Measurements from ENCODE around the gene LMO4.

The LMO4 gene, protein sequence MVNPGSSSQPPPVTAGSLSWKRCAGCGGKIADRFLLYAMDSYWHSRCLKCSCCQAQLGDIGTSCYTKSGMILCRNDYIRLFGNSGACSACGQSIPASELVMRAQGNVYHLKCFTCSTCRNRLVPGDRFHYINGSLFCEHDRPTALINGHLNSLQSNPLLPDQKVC

DNA sequence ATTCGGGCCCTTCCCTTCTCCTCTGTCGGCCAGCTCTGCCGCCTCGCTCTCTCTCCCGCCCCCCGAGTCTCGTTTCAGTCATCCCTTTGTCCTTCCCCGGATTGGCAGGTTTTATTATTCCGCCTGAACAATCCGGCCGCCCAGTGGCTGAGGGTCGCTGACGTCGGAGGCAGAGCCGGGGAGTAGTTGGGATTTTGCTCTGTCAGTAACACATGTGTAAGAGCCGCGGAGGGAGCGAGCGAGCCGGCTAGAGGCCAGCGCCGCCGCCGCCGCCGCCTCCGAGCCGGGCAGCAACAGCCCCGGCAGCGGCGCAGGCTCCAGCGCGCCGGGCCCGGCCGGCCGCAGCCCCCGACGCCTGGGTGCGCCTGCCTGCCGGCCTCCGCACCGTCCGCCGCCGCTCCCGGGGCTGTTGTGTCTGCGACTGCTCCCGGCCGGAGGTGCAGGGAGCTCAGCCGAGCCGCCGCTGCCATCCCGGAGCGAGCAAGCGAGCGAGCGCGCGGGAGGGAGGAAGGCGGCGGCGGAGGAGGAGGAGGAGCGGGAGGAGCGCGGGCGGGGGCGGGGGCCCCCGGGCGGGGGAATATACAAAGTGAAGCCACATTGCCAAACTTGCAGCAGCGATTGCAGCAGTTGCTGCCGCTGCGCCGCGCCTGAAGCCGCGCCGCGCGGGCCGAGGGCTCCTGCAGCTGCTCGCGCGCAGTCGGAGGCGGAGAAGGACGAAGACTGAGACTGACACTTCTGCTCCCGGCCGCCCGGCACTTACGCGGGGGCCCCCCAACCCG is at the start of gene LMO4:
LMO4 (plus strand) TSS at position 609 of the 779 bp plus-strand sequence. CDS start 3,136 bp downstream, outside the sequence.
- DNase-seq (ENCODE audit: low read depth, low spot score): peak; percentile 88

DNA sequence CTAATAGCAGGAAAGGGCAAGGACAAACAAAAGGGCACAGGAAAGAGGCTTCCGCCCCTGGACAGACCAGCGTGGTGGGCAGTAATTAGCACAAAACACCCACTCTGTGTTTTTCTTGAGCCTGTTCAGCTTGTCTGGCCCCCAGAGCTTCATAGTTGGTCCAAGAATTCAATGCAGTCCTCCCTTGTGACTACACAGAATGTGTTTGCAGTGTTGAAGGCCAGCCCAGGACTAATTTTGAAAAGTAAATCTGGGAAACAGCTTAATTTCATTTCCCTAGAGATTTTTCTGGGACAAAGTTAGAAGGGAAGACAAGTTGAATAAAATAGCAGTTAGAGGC is 49.2 kb upstream of the LMO4 start:
- DNase-seq (ENCODE audit: low read depth, low spot score): no peak

DNA sequence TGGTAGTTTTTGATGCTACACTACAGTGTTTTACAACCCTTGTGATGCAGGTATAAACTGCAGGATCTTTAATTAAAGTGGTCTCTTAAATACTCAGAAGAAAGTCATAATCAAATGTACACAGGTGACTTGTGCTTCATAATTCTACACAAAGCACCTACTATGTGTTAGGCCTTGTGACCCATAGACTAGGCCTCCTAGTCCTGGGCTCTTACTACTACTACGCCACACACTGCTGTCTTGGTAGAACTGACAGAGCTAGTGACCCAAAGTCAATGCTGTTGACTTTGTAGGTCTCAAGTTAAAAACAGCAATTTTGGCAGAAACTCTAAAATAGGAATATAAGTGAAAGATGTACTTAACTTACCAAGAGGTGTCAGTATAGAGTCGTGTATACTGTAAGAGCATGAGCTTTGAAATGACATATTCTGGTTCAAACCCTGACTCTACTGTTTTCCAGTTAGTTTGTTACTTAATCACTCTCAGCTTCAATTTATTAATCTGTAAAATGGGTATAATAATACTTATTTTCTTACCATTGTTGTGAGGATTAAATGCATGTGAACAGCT is 48.6 kb upstream of the LMO4 start:
- no peak for DNase-seq (ENCODE audit: low read depth, low spot score)

DNA sequence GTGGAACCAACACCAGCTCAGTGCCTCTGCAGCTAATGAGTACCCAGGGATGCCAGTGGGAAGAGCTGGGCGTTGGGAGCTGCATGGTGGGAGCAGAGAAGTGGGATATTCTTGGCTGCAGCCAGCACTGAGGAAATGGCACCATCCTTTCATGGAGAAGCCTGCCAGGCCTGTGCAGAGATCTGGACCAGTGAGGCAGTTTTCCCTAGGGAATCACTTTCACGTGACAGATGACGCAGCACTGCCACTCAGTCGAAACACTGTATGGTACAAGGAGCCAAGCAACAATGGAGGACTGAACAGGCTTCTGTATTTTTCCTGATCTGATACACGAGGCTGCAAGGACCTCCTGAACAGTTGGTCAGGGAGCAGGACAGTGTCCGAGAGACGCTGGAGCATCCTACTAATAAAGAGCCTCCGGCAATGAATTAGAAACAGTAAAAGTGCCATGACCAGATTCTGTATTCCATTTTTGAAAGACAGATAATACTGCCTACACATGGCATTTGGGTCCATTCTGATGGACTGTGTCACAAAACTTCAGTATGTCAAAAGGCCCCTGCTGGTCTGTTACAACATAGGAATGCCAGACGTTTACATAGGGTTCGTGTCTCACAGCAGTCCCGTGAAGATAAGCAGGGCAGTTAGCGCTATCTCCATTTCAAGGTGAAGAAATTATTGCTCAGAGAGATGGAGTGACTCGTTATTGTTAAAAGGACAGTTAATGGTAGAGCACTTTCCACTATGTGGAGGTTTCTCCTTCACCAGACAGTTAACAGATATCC is 44.0 kb upstream of the LMO4 start:
- no peak for DNase-seq (ENCODE audit: low read depth, low spot score)

DNA sequence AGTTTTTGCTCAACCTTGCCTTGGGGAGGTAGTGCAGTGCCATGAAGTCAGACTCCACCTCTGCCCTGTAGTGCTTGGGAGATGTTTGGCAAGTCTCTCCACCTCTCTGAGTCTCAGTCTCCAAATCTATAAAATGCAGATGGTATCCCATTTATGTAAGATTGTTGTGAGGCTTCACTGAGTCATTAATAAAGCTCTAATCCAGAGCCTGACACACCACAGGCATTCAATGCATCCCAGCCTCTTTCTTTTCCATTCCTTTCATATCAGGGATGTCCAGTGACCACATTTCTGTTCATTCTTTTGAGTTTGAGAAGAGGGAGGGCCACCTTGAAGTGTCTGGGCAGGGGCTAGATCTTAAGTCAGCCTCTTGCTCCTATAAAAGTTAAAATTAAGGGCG is 37.6 kb upstream of the LMO4 start:
- DNase-seq (ENCODE audit: low read depth, low spot score): no peak

DNA sequence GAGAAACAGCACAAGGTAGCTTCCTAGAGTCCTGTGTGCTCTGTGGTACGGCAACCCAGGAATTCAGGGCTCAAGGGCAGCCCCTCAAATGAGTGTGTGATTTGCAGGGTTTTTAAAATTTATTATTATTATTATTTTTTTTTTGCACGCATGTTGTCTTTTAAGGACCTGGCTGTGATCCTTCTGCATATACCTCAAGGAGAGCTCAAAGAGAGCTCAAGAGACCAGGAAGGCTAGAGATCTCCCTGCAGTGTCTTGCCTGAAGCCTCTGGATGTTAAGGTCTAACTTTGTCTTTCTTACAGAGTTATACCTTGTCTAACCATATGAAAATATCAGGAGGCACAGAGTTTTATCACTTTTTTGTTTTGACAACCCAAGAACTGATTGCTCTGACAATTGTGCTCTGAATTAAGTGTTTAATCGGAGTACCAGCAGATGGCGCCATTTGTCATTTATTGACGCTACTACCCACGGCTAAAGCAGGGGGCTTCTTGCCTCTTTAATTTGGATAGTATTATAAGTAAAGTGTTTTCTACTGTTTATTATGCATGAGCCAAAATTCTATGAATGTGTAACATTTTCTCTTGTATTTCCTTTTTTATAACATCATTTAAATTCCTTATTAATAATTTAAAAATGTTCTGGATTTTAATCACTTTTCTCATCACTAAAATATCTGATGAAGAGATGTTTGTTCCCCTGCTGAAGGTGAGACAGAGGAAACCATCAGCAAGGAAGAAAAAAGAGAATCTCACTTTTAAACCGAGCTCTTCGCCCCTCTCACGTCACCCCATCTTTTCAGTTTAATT is 35.8 kb upstream of the LMO4 start:
- no peak for DNase-seq (ENCODE audit: low read depth, low spot score)

DNA sequence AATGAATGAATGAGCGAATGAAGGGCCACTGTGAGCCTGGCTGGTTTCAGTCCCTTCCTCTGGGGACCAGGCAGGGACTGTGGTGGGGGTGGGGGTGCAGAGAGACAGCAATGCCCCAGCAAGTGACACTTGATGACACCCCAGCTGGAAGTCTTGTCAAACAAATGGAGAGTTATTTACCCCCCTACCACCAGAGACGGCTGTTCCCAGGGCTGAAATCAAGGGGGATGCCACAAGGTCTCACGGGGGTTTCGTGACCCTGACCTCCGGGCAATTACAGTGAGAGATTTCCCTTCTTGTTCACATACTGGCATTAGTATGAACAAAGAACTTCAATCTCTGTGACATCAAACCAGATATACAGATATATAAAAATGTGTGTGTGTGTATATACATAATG is 34.0 kb upstream of the LMO4 start:
- no peak for DNase-seq (ENCODE audit: low read depth, low spot score)

DNA sequence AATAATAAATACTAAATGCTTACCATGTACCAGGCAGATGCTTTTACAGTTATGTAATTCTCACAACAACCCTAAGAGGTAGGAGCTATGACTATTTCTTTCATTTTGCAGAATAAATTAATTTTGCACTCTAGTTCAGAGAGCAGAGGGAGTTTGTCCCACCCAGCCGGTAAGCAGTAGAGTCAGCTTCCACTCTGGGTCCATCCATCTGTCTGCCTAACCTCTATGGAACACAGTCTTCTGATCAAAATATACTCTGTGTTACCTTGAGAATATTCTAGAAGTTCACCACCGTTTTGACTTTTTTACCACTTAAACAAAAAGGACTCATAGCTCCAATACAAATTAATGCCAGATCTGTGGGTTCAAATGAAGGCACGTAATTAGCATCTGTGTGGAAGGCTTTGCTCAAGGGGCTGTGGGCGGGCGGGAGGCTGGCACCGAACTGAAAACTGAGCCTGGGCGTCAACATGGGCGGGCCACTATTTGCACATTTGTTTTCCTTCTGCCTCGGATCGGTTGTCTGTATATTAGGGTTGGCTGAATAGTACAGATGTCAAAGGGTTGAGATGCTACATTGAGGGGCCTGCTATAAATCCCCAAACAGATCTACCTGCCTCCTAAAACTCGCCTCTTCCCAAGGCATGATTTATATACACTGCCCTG is 33.1 kb upstream of the LMO4 start:
- DNase-seq (ENCODE audit: low read depth, low spot score): no peak

DNA sequence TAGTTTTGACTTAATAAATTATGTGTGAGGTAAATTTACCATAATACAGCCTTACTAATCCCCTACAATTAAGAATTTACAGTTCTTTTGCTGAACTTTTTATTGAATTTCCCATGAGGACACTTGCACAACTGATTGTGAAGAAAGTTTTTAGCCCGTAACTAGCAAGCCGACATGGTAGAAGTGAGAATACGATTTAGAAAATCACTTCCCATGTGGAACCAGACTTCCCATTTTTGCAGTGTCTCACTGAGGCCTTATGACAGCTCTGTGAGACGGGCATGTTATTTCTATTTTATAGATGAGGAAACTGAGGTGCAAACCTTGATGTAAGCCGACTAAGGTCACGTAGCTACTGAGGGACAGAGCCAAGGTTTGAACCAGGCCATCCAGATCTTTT is 32.5 kb upstream of the LMO4 start:
- DNase-seq (ENCODE audit: low read depth, low spot score): no peak

GRCh38 chr1:87299661-87300060 is 29.0 kb upstream of the LMO4 start:
- DNase-seq (ENCODE audit: low read depth, low spot score): no peak

- DNase-seq (ENCODE audit: low read depth, low spot score): no peak
Measured at GRCh38 chr1:87300628-87301027, 28.1 kb upstream of the LMO4 start.

DNA sequence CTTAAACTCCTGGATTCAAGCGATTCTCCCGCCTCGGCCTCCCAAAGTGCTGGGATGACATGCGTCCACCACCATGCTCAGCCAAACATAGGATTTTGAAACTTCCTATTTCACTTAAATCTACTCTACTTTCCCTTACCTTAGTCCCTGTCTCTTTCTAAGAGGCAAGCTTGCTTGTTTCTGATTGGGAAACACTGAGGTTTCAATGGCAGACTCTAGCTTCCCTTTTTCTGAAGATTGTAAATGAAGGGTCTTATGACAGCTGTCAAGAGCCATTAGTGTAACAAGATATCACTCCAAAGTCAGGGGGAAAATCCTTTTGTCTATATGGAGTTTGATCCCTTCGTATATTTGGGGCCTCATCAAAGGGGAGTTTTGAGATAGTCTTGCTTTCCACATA is 23.5 kb upstream of the LMO4 start:
- no peak for DNase-seq (ENCODE audit: low read depth, low spot score)

DNA sequence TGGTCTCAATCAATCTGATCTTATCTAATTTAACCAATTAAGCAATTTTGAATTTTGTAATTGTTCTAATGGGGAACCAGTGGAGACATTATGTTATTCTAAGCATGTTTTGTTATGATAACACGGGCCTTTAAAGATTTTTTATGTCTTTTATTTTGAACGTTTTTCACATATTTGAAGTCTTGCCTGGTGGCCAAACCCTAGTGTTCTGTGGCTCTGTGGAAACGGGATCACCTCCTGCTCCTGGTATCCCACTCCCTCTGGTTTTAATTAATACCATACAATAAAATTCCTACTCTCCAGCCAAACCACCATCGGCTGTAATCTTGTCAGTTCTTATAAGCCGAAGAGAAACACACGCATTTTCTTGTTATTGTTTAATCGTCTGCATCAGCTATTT is 22.9 kb upstream of the LMO4 start:
- DNase-seq (ENCODE audit: low read depth, low spot score): no peak

- DNase-seq (ENCODE audit: low read depth, low spot score): no peak
Measured at GRCh38 chr1:87307306-87307705, 21.4 kb upstream of the LMO4 start.

GRCh38 chr1:87307931-87308330 is 20.7 kb upstream of the LMO4 start:
- DNase-seq (ENCODE audit: low read depth, low spot score): no peak

- DNase-seq (ENCODE audit: low read depth, low spot score): no peak
Measured at GRCh38 chr1:87314091-87314490, 14.6 kb upstream of the LMO4 start.

DNA sequence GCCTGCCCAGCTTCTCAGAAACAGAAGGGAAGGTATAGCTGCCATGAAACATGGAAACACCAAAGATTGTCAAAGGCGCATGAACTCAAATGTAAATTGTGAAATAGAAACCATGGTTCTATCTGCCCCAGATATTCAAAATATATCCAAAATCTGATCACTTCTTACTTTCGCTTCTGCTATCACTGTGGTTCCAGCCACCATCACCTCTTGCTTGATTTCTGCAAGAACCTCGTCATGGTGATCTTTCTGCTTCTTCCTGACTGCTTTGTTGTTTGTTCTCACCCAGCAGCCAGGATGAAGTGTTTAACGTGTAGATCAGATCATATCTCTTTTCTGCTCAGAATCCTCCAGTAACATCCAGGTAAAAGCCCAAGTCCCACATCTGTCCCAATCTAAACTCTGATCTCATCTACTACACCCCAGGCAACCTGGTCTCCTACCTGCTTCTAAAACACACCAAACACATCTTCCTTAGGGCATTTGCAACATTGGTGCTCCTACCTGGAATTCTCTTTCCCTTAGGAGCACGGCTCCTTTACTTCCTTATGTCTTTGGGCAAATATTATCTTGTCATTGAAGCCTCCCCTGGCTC is 10.5 kb upstream of the LMO4 start:
- no peak for DNase-seq (ENCODE audit: low read depth, low spot score)

GRCh38 chr1:87318806-87319205 is 9.9 kb upstream of the LMO4 start:
- no peak for DNase-seq (ENCODE audit: low read depth, low spot score)

GRCh38 chr1:87325982-87326738 is 2.5 kb upstream of the LMO4 start:
- no peak for DNase-seq (ENCODE audit: low read depth, low spot score)
